Mucosa of stomach (tissue), 1 donor: Measurements from ENCODE around the gene IFNL4.
"Not testable (repeated sequence)": the region's sequence is repeated elsewhere in the genome, so short reads cannot be mapped to it uniquely, and the experiment has no call there.

Source experiments
- H3K27me3 ChIP-seq: one replicate; pipeline ENCODE4 v1.7.0; 2013; ENCODE audit warnings: mild to moderate bottlenecking, low read length; ENCODE audit not compliant: control insufficient read depth, insufficient read depth
- H3K36me3 ChIP-seq: one replicate; pipeline ENCODE4 v1.7.0; 2013; ENCODE audit warnings: low read length; ENCODE audit not compliant: control insufficient read depth, insufficient read depth
- H3K4me1 ChIP-seq: one replicate; pipeline ENCODE4 v1.7.0; 2013; ENCODE audit warnings: mild to moderate bottlenecking, low read length; ENCODE audit not compliant: control insufficient read depth, insufficient read depth
- H3K4me3 ChIP-seq: one replicate; pipeline ENCODE4 v1.7.0; 2013; ENCODE audit warnings: low read length
- H3K9ac ChIP-seq: one replicate; pipeline ENCODE4 v1.7.0; 2013; ENCODE audit warnings: mild to moderate bottlenecking, low read length, moderate library complexity
- H3K9me3 ChIP-seq: one replicate; pipeline ENCODE4 v1.7.0; 2013; ENCODE audit warnings: mild to moderate bottlenecking, low read length, moderate library complexity; ENCODE audit not compliant: control insufficient read depth
- donor health status: Pancreatic carcinoma.

IFNL4 gene

DNA sequence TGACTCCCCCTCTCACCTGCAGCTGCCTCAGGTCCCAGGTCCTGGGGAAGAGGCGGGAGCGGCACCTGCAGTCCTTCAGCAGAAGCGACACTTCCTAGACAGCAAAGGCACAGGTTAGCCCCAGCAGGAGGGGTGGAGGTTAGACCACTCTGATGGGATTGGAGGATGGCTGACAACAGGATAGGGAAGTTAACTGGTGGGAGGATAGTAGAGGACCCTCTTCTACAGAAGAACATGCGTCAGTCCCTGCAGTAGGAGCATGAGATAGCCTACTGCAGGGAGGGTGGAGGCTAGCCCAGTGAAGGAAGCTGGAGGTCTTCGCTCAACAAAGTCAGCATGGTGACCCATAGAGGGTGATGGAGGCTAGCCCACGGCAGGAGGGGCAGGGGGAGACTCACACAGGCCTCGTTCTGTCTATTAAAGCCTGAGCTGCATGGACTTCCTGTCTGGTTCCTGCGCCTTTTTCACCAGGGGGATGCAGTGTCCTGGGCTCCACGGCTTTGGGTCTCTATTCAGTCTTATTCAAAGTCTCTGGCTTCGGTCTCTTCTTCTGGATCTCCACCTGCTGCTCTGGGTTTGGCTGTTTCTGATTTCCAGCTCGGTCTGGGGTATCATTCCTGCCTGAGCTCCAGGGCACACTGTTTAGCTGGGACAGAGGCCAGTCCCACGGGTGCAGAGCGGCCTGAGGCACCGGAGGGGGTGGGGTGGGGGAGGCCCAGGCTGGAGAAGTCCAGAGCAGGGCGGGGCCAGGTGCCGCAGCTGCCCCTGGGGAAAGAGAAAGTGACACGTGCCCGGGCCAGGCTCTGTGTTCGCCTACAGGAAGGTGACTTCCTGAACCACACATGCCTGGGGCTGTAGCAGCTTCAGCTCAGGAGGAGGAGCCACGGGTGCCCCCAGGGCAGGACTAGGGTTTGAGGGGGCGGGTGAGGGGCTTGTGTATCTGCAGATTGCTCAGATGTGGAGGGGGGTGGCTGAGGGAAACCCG is 11.2 kb downstream of the IFNL4 start:
- Histone ChIP-seq H3K4me1 (peaks cover 10% of the 10 kb centered on the region), H3K9me3 (no peaks in the 10 kb centered on the region), H3K36me3 (no peaks in the 10 kb centered on the region), H3K9ac (peak overlapping the region; percentile 53), H3K27me3 (no peaks in the 10 kb centered on the region), H3K4me3 (no peak overlapping the region)

DNA sequence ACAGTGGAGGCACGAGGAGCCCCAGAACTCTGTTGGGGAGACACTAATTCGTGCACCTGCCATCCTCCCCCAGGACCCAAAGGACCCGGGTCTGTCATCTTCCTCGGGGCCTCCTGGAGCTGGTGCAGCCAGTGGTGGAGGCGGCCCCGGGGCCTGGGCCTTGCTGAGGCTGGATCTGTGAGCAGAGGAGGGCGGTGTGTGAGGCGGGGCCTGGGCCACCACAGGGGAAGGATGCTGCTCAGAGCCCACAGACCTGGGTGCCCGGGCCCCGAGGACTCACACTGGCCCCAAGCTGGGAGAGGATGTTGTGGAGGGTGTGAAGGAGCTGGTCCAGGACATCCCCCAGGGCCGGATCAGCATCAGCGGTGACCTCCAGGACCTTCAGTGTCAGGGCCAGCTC is 12.1 kb downstream of the IFNL4 start:
- Histone ChIP-seq H3K4me1 (peaks cover 10% of the 10 kb centered on the region), H3K9me3 (no peaks in the 10 kb centered on the region), H3K36me3 (no peaks in the 10 kb centered on the region), H3K9ac (no peak overlapping the region), H3K27me3 (no peaks in the 10 kb centered on the region), H3K4me3 (no peak overlapping the region)

DNA sequence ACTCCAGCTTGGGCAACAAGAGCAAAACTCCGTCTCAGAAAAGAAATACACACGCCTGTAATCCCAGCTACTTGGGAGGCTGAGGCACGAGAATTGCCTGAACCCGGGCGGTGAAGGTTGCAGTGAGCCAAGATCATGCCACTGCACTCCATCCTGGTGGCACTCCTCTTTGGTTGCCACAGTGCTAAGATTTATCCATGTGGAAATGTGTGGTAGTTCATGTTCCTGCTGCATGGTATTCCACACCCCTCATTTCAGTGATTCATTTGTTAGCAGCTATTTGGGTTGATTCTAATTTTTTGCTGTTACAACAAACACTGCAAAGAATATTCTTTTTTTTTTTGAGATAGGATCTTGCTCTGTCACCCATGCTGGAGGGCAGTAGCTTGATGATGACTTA is 15.9 kb downstream of the IFNL4 start:
- no peak overlapping the region for H3K9ac ChIP-seq
- H3K9me3 ChIP-seq: no peaks in the 10 kb centered on the region
- no peaks in the 10 kb centered on the region for H3K36me3 ChIP-seq
- H3K4me1 ChIP-seq: peaks cover 3% of the 10 kb centered on the region
- H3K4me3 ChIP-seq: no peak overlapping the region
- no peaks in the 10 kb centered on the region for H3K27me3 ChIP-seq

DNA sequence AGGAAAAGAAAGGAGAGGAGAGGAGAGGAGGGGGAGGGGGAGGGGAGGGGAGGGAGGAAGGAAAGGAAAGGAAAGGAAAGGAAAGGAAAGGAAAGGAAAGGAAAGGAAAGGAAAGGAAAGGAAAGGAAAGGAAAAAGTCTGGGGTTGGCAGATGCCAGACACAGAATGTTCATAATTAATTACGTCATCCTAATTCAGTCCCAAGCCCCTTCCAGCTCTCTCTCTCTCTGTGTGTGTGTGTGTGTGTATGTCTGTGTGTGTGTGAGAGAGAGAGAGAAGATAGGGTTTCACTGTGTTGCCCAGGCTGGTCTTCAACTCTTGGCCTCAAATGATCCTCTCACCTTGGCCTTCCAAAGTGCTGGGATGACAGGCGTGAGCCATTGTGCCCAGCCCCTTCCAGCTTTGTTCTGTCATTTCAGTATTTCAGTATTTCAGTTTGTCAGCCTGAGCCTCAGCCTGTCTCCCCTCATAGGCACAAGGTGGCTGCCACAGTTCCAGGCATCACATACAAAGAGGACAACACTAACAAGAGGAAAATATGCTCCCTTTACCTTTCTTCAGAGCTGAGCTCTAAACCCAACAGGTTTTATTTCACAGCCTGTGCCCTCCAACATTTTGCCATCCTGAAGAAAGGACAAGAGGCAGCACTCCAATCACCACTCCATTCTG is 18.4 kb downstream of the IFNL4 start:
- H3K4me1 ChIP-seq: no peaks in the 10 kb centered on the region
- no peaks in the 10 kb centered on the region for H3K36me3 ChIP-seq
- no peaks in the 10 kb centered on the region for H3K9me3 ChIP-seq

DNA sequence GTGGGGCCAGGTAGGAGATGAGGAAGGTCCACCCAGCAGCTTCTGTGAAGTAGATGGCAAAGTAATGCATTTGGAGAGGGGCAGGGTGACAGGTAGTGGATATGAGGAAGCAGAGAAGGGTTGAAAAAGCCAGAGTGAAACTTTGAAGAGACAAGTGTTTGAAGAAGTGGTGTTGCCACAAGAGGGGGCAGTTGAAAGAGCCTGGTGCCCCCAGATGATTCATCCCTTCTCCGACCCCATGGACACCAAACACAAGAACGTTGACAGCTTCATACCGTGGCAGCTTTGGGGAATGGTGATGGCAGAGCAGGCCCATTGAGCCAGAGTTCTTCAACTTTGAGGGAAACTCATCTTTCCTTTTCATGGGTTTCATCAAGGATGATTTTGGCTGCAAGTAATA is 23.7 kb downstream of the IFNL4 start:
- Histone ChIP-seq H3K36me3 (no peaks in the 10 kb centered on the region), H3K4me1 (no peaks in the 10 kb centered on the region), H3K9ac (no peak overlapping the region), H3K9me3 (no peaks in the 10 kb centered on the region), H3K4me3 (no peak overlapping the region), H3K27me3 (peaks cover 3% of the 10 kb centered on the region)

More for the DNA sequence above, 18.4 kb downstream of the IFNL4 start:
- Histone ChIP-seq H3K9ac (no peak overlapping the region), H3K4me3 (no peak overlapping the region), H3K27me3 (no peaks in the 10 kb centered on the region)

DNA sequence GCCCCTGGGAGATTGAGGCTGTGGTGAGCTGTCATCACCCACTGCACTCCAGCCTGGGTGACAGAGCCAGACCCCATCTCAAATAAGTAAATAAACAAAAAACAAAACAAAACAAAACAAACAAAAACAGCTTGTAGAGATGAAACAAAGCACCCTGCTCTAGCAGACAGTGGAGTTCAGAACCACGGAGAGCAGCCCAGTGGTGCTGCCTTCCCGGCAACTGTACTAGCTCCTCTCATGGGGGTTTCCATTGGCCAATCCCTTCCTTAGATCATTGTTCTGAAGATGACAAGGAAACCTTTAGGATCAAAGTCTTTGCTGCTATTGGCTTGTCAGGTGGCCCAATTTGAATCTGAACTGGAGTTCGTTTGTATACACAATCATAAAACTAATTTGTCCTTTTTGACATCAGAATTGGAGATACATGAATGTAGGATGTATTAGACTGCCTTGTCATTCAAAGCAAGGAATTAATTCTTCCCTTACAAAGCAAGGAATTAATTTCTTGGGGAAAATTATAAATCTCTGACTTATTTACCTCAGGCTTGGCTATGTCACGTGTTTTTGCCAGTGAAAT is 24.9 kb downstream of the IFNL4 start:
- Histone ChIP-seq H3K4me1 (no peaks in the 10 kb centered on the region), H3K4me3 (no peak overlapping the region), H3K36me3 (no peaks in the 10 kb centered on the region), H3K27me3 (peaks cover 3% of the 10 kb centered on the region), H3K9me3 (no peaks in the 10 kb centered on the region), H3K9ac (no peak overlapping the region)

DNA sequence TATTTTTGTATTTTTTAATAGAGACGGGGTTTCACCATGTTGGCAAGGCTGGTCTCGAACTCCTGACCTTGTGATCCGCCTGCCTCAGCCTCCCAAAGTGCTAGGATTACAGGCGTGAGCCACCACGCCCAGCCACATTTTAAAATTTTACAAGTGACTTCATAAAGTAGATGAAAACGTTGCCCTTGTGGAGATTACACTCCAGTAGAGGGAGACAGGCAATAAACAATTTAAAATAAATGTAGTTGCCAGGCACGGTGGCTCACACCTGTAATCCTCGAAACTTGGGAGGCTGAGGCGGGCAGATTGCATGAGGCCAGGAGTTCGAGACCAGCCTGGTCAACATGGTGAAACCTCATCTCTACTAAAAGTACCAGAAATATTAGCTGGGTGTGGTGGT is 29.5 kb downstream of the IFNL4 start:
- not testable (repeated sequence) for H3K9me3 ChIP-seq, H3K4me3 ChIP-seq, H3K4me1 ChIP-seq, H3K9ac ChIP-seq, H3K27me3 ChIP-seq, H3K36me3 ChIP-seq

DNA sequence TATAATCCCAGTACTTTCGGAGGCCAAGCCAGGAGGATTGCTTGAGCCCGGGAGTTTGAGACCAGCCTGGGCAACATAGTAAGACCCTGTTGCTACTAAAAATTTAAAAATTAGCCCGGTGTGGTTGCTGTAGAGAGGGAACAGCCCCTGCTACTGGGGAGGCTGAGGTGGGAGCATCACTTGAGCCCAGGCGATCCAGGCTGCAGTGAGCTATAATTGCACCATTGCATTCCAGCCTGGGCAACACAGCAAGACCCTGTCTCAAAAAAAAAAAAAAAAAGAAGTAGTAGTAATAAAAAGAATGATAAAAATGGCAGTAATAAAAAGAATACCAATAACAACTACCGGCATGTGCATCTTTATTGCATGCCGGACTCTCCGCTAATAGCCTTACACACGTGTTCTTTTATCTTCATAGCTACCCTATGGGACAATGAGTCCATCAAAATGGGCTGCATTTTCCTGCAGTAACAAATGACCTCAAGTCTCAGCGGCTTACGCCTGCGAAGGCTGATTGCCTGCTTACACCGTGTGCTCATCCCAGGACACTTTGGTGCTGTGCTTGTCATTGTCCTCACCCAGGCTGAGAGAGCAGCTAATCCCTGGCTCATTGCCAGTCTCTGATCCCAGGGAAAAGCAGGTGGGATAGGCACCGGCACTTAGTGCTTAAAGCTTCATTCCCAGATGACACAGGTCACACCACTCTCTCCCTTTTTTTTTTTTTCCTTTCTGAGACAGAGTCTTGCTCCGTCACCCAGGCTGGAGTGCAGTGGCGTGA is 30.2 kb downstream of the IFNL4 start:
- no peak overlapping the region for H3K9ac ChIP-seq
- no peak overlapping the region for H3K4me3 ChIP-seq
- no peaks in the 10 kb centered on the region for H3K4me1 ChIP-seq
- H3K9me3 ChIP-seq: no peaks in the 10 kb centered on the region
- H3K36me3 ChIP-seq: no peaks in the 10 kb centered on the region
- no peaks in the 10 kb centered on the region for H3K27me3 ChIP-seq

DNA sequence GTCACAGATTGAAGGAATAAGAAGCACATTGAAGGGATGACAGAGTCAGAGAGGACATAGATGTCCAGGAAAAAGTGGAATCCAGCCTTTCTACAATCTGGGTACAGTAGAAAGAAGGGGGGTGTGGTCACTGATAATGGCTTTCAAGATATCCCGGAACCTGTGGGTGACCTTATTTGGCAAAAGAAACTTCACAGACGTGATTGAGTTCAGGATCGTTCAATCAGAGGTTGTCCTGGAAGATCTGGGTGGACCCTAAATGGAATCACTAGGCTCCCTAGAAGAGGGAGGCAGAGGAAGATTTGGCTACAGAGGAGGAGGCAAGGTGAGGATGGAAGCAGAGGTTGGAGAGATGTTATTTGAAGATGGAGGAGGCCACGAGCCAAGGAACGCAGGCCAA is 31.6 kb downstream of the IFNL4 start:
- Histone ChIP-seq H3K36me3 (no peaks in the 10 kb centered on the region), H3K9me3 (no peaks in the 10 kb centered on the region), H3K27me3 (no peaks in the 10 kb centered on the region), H3K4me1 (no peaks in the 10 kb centered on the region), H3K4me3 (no peak overlapping the region), H3K9ac (no peak overlapping the region)

DNA sequence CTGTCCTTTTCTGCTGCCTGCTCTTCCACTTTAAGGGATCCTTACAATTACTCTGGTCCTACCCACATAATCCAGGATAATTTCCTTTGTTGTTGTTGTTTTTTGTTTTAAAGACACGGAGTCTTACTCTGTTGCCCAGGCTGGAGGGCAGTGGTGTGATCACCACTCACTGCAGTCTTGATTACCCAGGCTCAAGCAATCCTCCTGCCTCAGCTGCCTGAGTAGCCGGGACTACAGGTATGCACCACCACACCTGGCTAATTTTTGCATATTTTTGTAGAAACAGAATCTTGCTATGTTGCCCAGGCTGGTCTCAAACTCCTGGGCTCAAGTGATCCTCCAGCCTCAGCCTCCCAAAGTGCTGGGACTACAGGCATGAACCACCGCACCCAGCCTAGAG is 33.3 kb downstream of the IFNL4 start:
- not testable (repeated sequence) for H3K27me3 ChIP-seq, H3K36me3 ChIP-seq, H3K4me1 ChIP-seq, H3K4me3 ChIP-seq, H3K9me3 ChIP-seq, H3K9ac ChIP-seq

DNA sequence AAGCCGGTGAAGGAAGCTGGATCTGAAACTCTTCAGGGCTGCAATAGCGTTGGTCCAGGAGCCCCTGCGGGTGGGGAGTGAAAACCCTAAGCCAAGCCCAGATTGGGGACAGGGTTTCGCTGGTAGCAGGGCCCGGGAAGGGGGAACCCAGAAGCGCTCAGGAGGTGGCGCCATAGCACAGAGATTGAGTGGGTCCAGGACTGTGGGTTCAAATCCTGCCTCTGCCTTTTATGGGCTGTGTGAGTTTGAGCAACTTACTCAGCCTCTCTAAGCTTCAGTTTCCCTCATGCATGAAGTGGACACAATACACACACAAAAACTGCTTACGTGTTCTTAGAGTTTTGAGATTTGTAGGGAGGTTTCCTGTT is 36.3 kb downstream of the IFNL4 start:
- H3K4me3 ChIP-seq: no peak overlapping the region
- no peaks in the 10 kb centered on the region for H3K9me3 ChIP-seq
- no peaks in the 10 kb centered on the region for H3K36me3 ChIP-seq
- peaks cover 3% of the 10 kb centered on the region for H3K27me3 ChIP-seq
- no peak overlapping the region for H3K9ac ChIP-seq
- no peaks in the 10 kb centered on the region for H3K4me1 ChIP-seq
